A673 (cell line): ENCODE measurements around the gene IMMP2L. TPM values are rescaled to one million over a fixed set of nuclear protein-coding genes. Genes with fewer than 3 reads are reported as not detected.

ENCODE experiments used
- BruUV-seq: library from RNA; stranded (reverse); fragments of 400-500 nt; replicated peaks from 2 replicates; lab custom pipeline; 2021; lab: Mats Ljungman, UMichigan
- CTCF ChIA-PET: fragments of 300-600 bp; sonication (Branson Sonifier 250); formaldehyde crosslinking; loops from one replicate; lab custom pipeline; 2022; ENCODE audit warnings: antibody characterized with exemption; lab: Charles Lee
- POLR2A ChIA-PET: fragments of 300-600 bp; sonication (Branson Sonifier 250); formaldehyde crosslinking; loops from one replicate; lab custom pipeline; 2022; ENCODE audit warnings: antibody characterized with exemption; ENCODE audit not compliant: low non-redundant PET; lab: Charles Lee
- DNase-seq: peaks from one replicate; pipeline ENCODE4 v3.0.0-alpha.2; 2015; ENCODE audit warnings: low spot score
- H3K27ac ChIP-seq: fragments of 200-600 bp; sonication (generic); 2 replicates; pipeline ENCODE4 v1.5.1; 2016; ENCODE audit warnings: mixed run types, low read depth, mild to moderate bottlenecking, mixed read lengths, antibody characterized with exemption, low read length; ENCODE audit not compliant: poor library complexity, severe bottlenecking
- H3K27me3 ChIP-seq: fragments of 200-600 bp; sonication (generic); replicated peaks from 2 replicates; pipeline ENCODE4 v1.6.1; 2017; ENCODE audit warnings: mixed run types, low read depth, mild to moderate bottlenecking, mixed read lengths, antibody characterized with exemption, low read length; ENCODE audit not compliant: insufficient read depth, poor library complexity
- H3K36me3 ChIP-seq: fragments of 200-600 bp; sonication (generic); 2 replicates; pipeline ENCODE4 v1.6.1; 2016; ENCODE audit warnings: mixed run types, mild to moderate bottlenecking, mixed read lengths, antibody characterized with exemption, low read length; ENCODE audit not compliant: insufficient read depth, poor library complexity, severe bottlenecking
- H3K4me1 ChIP-seq: fragments of 200-600 bp; sonication (generic); 2 replicates; pipeline ENCODE4 v1.6.1; 2017; ENCODE audit warnings: mixed run types, mild to moderate bottlenecking, mixed read lengths, antibody characterized with exemption, low read length; ENCODE audit not compliant: insufficient read depth, poor library complexity, severe bottlenecking
- H3K4me3 ChIP-seq: fragments of 200-600 bp; sonication (generic); 2 replicates; pipeline ENCODE4 v1.5.1; 2016; ENCODE audit warnings: low read depth, mixed run types, mild to moderate bottlenecking, mixed read lengths, low read length; ENCODE audit not compliant: poor library complexity, severe bottlenecking
- H3K9me3 ChIP-seq: fragments of 200-600 bp; sonication (generic); 2 replicates; pipeline ENCODE4 v1.6.1; 2016; ENCODE audit warnings: mixed run types, low read depth, mild to moderate bottlenecking, mixed read lengths, antibody characterized with exemption, low read length; ENCODE audit not compliant: poor library complexity, severe bottlenecking
- EZH2 ChIP-seq: fragments of 200-600 bp; sonication (generic); IDR thresholded peaks from 2 replicates; pipeline ENCODE4 v1.6.1; 2017; ENCODE audit warnings: borderline replicate concordance, low read depth, mild to moderate bottlenecking, mixed read lengths, antibody characterized with exemption, low read length; ENCODE audit not compliant: poor library complexity, severe bottlenecking
- intact Hi-C: fragments of 100-400 bp; cut with micrococcal nuclease; formaldehyde crosslinking; loops from one replicate; pipeline ENCODE4 v1.10.0; 2022; ENCODE audit not compliant: unreplicated experiment
- total RNA-seq: library from RNA; stranded (reverse); gene quantifications from 2 replicates; pipeline ENCODE4 v1.2.3, GENCODE V29; 2021
- TF ChIP-seq, protein P1 (sequence below): fragments of 300-800, 200-600 bp; sonication (generic); conservative IDR thresholded peaks from 2 replicates; pipeline ENCODE4 v1.5.1; 2017; ENCODE audit warnings: low read depth, mild to moderate bottlenecking, antibody characterized with exemption, low read length, moderate library complexity, mixed read lengths

The IMMP2L gene
- total RNA-seq, 1 experiment from 2014 or later, result 10.0 TPM

DNA sequence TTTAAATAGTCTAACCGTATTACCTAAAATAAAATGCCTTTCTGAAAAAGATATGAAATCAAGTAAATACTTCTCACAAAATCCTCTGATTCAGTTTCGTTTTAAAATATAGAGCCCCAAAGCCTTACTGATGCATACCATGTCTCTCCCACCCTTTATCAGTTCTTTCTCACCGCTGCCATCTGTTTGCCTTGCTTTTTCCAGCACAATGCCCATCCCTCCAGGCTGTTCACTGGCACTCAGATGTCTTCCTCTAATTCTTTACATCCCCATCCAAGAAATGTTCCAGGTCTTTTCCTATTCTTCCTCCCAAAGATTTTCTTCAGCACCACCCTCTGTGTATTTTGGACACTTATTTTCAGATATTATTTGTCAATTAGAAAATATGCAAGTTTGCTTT, 587.9 kb downstream of the IMMP2L start:
- H3K9me3 ChIP-seq, result no peaks in the 10 kb centered on the region
- H3K4me1 ChIP-seq, result no peaks in the 10 kb centered on the region
- ChIA-PET POLR2A (no interaction called here), CTCF (no interaction called here)
- TF ChIP-seq EZH2, result no peak
- TF ChIP-seq, protein P1, sequence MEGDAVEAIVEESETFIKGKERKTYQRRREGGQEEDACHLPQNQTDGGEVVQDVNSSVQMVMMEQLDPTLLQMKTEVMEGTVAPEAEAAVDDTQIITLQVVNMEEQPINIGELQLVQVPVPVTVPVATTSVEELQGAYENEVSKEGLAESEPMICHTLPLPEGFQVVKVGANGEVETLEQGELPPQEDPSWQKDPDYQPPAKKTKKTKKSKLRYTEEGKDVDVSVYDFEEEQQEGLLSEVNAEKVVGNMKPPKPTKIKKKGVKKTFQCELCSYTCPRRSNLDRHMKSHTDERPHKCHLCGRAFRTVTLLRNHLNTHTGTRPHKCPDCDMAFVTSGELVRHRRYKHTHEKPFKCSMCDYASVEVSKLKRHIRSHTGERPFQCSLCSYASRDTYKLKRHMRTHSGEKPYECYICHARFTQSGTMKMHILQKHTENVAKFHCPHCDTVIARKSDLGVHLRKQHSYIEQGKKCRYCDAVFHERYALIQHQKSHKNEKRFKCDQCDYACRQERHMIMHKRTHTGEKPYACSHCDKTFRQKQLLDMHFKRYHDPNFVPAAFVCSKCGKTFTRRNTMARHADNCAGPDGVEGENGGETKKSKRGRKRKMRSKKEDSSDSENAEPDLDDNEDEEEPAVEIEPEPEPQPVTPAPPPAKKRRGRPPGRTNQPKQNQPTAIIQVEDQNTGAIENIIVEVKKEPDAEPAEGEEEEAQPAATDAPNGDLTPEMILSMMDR, result no peak
- intact Hi-C loops, result no loop called here
- no peak overlapping the region for H3K27ac ChIP-seq
- no peak overlapping the region for H3K4me3 ChIP-seq
- DNase-seq, result no peak
- BruUV-seq, result no TSS peak
- no peaks in the 10 kb centered on the region for H3K27me3 ChIP-seq
- no peaks in the 10 kb centered on the region for H3K36me3 ChIP-seq

DNA sequence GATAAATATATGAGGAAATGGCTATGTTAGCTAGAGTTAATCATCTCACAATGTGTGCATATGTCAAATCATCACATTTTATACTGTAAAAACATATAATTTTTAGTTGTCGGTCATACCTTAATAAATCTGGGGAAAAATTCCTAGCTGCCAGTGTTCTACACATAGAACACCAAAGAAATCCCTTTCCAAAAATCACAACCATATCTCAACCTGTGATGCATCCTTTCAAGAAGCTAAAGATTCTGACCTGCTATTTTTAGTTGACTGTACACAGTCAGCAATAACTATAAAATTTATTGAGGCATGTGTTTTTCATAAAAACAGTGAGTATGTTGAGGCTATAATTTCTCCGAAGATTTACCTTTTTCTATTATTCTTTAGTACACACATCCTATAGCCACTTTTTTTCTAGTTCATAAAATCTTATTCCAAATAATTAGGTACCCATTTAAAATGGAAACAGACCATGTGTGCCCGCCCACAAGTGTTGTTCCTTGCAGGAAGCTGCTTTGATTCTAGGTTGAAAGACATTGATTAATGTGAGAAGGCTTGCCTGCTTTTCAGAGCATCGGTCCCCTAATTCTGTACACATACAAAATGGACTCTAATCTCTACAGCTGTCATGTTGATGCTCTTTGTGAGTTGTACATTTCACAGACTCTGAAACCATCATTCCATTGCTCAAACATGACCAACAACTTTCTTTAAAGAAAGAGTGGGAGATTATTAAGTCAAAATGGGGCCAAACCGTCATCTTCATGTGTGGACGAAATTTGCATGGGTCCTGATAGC, 588.9 kb downstream of the IMMP2L start:
- ChIA-PET CTCF (no interaction called here), POLR2A (no interaction called here)
- Histone ChIP-seq H3K36me3 (no peaks in the 10 kb centered on the region), H3K4me3 (no peak overlapping the region), H3K9me3 (no peaks in the 10 kb centered on the region), H3K27me3 (no peaks in the 10 kb centered on the region), H3K4me1 (no peaks in the 10 kb centered on the region), H3K27ac (no peak overlapping the region)
- DNase-seq, result no peak
- no peak for TF ChIP-seq EZH2
- TF ChIP-seq, protein P1, result no peak
- intact Hi-C loops, result no loop called here
- no TSS peak for BruUV-seq

DNA sequence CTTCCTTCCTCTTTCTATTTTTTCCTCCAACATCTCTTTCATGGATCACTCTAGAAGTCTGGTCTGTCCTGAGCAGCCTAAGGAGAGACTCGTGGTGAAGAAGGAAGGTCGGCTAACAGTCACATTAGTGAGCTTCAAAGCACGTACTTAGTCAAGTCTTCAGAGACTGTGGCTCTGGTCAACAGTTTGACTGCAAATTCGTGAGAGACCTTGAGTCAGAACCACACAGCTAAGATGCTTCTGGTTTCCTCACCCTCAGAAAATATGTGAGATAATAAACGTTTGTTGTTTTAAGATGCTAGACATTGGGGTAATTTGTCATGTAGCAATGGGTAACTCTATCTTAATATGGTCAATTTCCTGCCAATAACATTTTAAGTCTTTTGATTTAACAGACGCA, 597.5 kb downstream of the IMMP2L start:
- POLR2A ChIA-PET, result no interaction called here
- H3K36me3 ChIP-seq, result no peaks in the 10 kb centered on the region
- no peaks in the 10 kb centered on the region for H3K4me1 ChIP-seq
- BruUV-seq, result no TSS peak
- no peaks in the 10 kb centered on the region for H3K9me3 ChIP-seq
- TF ChIP-seq, protein P1, result no peak
- no peak for TF ChIP-seq EZH2
- H3K27me3 ChIP-seq, result no peaks in the 10 kb centered on the region
- intact Hi-C loops, result no loop called here
- DNase-seq, result no peak
- no peak overlapping the region for H3K4me3 ChIP-seq
- CTCF ChIA-PET, result no interaction called here
- H3K27ac ChIP-seq, result no peak overlapping the region
